GM18951 (cell line): ENCODE measurements around the gene ADPRHL1.

ENCODE experiments used
- POLR2A ChIP-seq: IDR thresholded peaks from 4 replicates; pipeline ENCODE4 v1.6.1; 2011; ENCODE audit warnings: mild to moderate bottlenecking; ENCODE audit not compliant: insufficient read length, insufficient read depth; ENCODE audit errors: extremely low read depth
- in situ Hi-C: fragments of 300-500 bp; cut with MboI; formaldehyde crosslinking; loops from one replicate; pipeline ENCODE4 v1.12.0; 2022; ENCODE audit warnings: low sequenced_read_pairs, mixed read lengths, inconsistent platforms; ENCODE audit not compliant: unreplicated experiment

The ADPRHL1 gene

DNA sequence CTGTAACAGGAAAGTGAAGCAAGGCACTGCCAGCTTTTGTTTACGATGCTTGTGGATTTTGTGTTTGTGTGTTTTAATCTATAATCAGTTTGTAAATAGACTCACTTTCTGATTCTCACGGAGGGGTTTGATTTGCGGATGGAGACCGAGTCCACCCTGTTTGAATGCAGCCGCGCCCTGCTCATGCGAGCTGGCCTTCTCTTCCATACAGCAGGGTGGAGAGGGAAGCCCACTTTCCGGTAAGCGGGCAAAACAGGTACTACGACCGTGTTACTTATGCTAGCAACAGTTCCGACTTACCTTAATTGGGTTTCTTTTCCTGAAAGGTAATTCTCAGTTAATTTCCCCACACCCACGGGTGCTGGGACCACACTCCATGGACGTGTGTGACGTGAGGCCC, 33.1 kb downstream of the ADPRHL1 start:
- TF ChIP-seq POLR2A: no peak
- in situ Hi-C loops: no loop called here

DNA sequence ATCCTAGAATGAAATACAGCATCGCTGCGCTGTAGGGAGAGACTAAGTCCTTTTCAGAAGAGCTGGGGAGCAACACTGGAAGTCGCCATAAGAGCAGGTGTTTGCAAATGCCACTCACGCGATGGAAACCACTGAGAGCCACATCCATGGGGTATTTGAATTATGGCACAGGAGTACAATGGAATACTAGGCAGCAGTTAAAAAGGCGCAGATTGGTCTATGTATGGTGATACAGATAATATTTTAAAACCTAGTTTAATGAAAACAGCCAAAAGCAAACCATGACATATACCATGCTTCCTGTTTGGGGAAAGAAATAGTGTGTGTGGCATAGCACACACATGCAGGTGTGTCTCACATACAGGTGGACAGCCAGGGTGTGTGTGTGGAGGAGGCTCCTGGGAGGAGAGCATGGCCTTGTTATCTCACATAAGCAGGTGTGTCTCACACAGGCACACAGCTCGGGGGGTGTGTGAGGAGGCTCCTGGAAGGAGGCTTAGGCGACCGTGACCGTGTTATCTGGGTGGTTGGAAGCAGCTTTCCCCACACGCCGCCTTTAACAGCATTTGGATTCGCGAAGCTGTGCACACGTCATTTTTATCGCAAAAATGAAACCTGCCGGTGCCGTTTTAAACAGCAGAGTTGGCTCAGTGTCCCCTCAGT, 33.6 kb downstream of the ADPRHL1 start:
- no peak for TF ChIP-seq POLR2A
- in situ Hi-C loops: no loop called here

- in situ Hi-C loops: no loop called here
- TF ChIP-seq POLR2A: no peak
Observed at GRCh38 chr13:113418722-113419049, 34.6 kb downstream of the ADPRHL1 start.

- in situ Hi-C loops: no loop called here
- TF ChIP-seq POLR2A: no peak
Observed at GRCh38 chr13:113417836-113418721, 35.2 kb downstream of the ADPRHL1 start.

DNA sequence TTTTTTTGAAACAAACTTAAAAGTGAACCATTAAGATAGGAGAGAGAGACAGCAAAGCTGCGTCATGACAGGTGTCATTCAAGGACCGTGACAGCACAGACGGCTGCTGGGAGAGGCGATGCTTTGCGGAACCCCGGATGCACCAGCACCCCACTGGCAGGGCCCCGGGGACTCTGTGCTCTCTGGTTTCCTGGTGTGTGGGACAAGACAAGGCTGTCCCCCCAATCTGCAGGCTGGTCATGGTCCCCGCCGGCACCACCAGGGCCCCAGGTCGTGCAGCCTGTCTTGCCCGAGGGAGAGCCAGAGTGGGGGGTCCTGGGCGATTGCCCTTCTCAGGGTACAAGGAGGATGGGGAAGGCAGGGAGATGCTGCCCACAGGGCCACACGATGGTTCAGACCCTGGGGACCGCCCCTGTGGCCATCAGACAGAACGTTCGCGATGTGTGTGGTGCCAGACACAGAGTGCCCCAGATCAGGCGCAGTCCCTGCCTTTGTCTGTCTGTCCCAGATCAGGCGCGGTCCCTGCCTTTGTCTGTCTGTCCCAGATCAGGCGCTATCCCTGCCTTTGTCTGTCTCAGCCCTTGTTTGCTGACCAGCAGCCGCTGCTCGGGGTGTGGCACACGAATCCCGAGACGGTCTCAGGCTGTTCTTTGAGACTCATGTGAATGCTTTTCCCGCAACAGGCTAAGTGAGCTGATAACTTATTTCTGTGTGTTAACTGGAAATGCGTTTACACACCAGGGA, 36.1 kb downstream of the ADPRHL1 start:
- no peak for TF ChIP-seq POLR2A
- in situ Hi-C loops: no loop called here

DNA sequence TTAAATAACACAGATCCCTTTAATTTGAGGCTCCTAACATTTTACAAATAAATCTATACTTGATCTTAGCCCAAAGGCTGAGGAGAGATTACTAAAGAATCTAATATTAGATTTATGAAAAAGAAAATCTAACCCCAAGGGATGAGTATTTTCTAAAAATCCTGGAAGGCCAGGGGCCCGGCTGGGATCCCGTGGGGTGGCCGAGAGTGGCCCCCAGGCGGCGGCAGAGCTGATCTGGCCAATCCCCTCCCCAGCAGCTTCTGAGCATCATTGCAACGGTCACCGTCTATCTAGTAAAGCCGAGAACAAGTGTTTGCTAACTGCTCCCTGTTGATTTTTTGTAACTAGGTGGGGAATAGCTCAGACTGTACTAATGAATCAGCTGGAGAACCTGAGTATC, 37.5 kb downstream of the ADPRHL1 start:
- in situ Hi-C loops: no loop called here
- no peak for TF ChIP-seq POLR2A

DNA sequence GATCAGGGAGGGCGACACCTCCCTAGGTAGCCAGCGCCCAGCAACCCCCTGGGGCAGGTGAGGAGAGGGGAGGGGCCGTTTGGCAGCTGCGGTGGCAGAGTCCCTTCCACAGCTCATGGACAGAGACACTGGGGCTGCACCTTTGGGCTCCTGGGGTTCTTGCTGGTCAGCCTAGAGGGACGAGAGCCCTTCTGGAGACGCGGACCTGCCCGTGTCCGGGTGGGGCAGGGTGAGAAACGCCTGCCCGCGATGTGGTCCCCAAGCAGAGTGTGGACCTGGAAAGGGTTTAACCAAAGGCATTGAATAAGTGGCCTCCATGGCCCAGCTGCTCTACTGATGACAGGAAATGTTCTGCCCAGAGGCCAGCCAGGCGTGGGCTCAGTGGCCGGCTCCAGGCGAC, 38.3 kb downstream of the ADPRHL1 start:
- TF ChIP-seq POLR2A: no peak
- in situ Hi-C loops: no loop called here

- in situ Hi-C loops: no loop called here
- TF ChIP-seq POLR2A: no peak
Observed at GRCh38 chr13:113414335-113414734, 39.0 kb downstream of the ADPRHL1 start.

DNA sequence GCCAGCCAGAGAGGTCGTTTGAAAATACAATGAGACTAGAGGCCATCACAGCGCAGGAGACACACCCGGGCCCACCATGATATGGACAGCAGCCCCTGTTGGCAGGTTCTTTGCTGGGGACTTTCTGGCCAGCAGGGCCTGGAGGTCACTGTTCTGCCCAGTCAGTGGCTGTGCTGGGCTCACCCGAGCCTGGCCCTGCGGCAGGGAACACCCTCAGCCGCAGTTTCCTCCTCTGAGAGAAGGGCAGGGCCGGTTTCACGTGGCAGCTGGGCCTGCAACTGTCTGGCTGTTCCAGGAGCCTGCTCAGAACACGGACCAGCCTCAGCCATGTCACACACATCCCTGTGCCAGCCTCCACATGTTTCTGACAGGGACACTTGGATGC, 39.4 kb downstream of the ADPRHL1 start:
- in situ Hi-C loops: no loop called here
- TF ChIP-seq POLR2A: no peak

- in situ Hi-C loops: no loop called here
- no peak for TF ChIP-seq POLR2A
Observed at GRCh38 chr13:113413178-113413897, 40.0 kb downstream of the ADPRHL1 start.

DNA sequence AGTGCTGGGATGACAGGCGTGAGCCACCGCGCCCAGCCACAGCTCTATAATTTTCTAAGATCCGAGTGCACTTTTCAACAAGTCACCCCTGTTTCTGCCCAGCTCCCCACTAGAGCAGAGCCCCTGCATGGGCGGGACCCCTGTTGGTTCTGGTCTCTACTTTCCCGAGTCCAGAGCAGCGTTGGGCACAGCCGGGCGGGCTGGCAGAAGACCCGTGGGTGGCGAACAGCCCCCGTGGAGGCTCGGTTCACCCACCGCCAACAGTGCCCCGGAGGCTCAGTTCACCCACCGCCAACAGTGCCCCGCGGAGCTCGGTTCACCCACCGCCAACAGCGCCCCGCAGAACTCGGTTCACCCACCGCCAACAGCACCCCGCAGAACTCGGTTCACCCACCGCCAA, 40.8 kb downstream of the ADPRHL1 start:
- no peak for TF ChIP-seq POLR2A
- in situ Hi-C loops: no loop called here

- no peak for TF ChIP-seq POLR2A
- in situ Hi-C loops: no loop called here
Observed at GRCh38 chr13:113411216-113412023, 41.9 kb downstream of the ADPRHL1 start.
